Stimulated activated CD4-positive, alpha-beta T cell treated with anti-CD3 and anti-CD28 coated beads, Interleukin-4, amount 100 ng/mL, for 24 hours (primary cell): ENCODE results near the gene BTD.

Experiments
- DNase-seq: peaks from one replicate; pipeline ENCODE4 v3.0.0-alpha.2; 2020

Gene BTD

DNA sequence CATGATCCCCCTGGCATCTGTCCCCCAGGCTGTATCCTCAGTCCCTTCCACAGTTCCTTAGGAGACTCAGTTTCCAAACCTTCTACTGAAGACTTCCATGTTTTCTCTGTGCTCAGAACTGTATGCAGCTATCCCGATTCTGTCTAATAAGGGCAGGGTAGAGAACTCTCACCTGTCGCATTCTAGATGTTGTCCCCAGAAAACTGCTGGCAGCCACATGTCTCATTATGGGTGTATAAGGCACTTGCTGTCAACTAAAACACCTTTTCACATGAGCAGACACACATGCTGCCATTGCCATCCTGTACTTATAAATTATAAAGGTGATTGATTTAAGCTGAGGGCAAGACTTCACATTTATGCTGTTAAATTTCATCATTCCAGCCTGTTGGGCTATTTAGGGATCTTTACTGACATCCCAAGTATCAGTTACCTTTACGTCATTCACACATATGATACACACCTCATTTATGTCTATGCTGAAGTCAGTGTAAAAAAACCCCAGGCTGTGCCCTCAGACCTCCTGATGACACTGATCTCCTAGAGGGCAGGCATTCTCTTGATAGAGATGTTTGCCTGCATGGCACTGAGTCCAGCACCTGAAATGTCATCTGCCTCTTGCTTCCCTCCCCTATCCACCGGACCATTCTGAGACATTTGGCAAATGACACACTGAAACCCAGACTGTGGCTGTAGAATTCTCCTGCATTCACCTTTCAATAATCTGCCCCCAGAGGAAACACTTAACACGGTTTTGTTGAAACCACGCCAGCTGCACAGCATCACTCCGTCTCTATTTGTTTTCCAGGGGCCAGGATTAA lies 35.8 kb downstream of the BTD start:
- no peak for DNase-seq

- DNase-seq: no peak
These were observed 36.8 kb downstream of the BTD start for GRCh38 chr3:15638193-15638890.

- no peak for DNase-seq
These were observed 37.3 kb downstream of the BTD start for GRCh38 chr3:15638891-15639262.

GRCh38 chr3:15645246-15645645 lies 43.7 kb downstream of the BTD start:
- DNase-seq: no peak

- DNase-seq: no peak
These were observed 44.4 kb downstream of the BTD start for GRCh38 chr3:15645740-15646501.

DNA sequence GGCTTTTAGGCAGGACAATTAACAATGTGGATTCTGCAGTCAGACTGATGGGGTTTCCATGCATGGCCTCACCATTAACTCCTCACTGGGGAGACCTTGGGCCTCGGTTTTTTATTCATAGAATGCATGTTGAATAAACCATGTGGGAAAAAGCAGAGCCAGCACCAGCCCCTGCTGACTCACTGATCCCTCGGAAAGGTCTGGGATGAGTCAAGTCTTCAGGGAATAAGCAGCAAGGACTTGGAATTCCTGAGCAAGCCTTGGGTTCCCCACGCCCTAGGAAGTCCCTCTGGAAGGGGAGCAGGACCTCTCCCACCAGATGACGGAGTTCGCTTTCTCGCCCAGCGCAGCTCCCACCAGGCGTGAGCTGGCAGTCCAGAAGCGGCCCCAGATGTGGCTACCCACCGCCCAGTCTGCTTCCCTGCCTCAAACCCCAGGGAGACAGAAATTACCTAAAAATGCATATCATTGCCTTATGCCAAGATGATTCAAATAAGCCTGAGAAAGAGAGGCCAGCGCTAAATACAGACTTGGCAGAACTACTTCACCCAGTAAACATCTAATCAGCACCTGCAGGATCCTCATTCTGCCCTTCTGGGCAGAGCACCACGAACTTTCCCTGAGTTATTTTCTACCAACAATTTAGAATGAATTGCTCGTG lies 45.4 kb downstream of the BTD start:
- no peak for DNase-seq

GRCh38 chr3:15647611-15648167 lies 46.1 kb downstream of the BTD start:
- peak; percentile 56 for DNase-seq

GRCh38 chr3:15649341-15649740 lies 47.8 kb downstream of the BTD start:
- no peak for DNase-seq

- no peak for DNase-seq
These were observed 48.3 kb downstream of the BTD start for GRCh38 chr3:15649858-15650257.

- no peak for DNase-seq
These were observed 49.9 kb downstream of the BTD start for GRCh38 chr3:15651396-15651795.

DNA sequence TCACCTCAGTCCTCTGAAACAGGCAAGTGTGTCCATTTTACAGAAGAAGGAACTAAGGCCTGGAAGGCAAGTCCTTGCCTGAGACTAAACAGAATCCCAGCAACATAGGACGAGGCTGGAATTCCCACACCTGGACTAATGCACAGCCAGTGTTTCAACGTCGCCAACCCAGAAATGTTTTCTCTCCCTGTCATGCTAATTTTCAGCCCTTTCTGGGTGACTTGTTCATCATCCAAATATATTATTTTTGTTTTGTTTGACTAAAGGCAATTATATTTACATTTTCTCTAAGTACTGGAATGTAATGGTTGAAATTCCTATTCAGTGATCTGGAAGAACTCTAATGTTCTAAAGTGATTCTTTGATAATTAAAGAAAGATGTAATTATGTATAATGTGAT lies 51.8 kb downstream of the BTD start:
- DNase-seq: no peak

- no peak for DNase-seq
These were observed 52.6 kb downstream of the BTD start for GRCh38 chr3:15654127-15654526.

DNA sequence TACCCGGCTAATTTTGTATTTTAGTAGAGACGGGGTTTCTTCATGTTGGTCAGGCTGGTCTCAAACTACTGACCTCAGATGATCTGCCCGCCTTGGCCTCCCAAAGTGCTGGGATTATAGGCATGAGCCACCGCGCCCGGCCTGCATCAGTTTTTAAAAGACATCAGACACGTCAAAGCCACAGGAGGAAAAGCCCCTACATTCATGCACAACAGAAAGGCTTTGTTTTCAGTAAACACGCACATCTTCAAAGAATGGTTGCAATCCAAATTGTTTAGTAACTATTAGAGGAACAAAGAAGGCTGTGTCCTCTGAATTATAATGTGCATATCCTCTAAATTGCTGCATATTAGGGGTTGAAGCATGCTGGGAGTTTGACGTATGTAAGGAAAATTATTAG lies 53.3 kb downstream of the BTD start:
- no peak for DNase-seq

GRCh38 chr3:15656342-15656741 lies 54.8 kb downstream of the BTD start:
- no peak for DNase-seq

DNA sequence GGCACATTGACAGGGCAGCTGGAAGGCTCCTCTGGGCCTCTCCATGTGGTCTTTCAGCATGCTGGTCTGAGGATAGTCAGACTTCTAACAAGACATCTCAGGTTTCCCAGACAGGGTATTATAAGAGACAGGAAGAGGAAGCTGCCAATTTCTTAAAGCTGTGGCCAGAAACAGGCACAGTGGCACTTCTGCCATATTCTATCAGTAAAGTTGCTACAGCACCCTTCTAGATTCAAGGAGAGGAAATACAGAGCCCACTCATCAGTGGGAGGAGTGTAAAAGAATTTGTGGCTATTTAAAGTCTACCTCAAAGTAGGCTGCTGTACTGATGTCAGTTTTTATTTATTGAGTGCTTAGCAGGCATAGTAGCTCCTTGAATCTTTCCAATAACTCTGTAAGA lies 55.5 kb downstream of the BTD start:
- no peak for DNase-seq

DNA sequence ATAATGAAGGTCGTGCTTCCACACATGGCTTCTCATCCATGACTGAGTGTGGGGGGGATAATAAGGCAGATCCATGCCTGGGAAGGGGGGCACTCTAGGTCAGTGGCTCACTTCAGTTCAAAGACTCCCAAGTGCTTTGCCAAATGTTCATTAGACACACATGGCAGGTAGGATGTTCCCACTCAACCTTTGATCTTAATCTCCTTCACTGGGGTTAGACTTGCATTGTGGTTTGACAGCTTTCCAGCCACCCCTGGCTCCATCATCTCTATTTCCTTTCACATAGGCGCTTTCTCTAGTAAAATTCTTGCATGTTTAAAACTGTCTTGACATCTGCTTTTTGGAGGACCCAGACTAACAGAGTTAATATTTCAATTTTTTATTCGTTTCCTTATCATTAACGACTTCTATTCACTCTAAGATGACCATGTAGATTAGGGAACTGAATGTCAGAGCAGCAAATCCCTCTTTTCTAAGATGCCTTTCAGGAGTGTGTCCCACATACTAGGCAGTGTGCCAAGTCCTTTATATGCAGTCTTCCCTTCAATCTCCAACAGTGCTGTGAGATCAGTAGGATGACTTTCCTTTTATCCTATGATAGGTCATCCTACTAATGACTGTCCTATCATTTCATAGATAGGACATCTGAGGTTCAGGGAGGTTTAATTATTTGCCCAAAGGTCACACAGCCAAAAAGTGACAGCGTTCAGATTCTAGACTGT lies 57.9 kb downstream of the BTD start:
- no peak for DNase-seq

DNA sequence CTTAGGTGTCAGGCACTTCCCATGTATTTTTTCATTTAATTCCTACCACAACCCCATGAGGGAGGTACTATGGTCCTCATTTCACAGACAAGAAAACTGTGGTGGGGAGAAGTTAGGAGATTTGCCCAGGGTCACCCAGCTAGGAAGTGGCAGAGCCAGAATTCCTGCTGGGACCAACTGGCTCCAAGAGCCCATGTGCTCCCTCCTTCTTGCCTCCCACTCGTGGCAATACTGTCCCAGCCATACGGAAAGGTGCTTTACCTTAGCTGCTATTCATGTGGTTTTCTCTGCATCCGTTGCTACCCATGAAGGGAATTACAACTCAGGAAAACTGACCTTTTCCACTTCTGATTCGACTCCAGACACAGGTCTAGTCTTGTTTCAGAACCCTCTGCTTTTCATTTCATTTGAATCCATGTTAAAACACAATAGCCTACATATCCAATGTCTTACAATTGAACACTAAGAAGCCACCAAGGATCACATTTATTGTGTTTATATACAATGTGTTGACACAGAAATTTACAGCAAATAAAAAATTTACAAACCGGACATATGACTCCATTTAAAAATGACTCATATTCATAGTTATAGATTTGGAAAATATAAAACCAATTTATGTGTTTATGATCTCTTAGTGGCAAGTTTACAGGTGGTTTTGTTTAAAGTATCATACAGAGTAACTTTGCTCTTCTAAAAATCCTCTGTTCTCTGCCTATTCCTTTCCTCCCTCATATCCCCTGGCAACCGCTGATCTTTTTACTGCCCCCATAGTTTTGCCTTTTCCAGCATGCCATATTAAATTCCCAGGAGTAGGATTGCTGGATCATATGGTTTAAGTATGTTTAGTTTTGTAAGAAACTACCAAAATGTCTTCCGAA lies 58.8 kb downstream of the BTD start:
- DNase-seq: no peak

DNA sequence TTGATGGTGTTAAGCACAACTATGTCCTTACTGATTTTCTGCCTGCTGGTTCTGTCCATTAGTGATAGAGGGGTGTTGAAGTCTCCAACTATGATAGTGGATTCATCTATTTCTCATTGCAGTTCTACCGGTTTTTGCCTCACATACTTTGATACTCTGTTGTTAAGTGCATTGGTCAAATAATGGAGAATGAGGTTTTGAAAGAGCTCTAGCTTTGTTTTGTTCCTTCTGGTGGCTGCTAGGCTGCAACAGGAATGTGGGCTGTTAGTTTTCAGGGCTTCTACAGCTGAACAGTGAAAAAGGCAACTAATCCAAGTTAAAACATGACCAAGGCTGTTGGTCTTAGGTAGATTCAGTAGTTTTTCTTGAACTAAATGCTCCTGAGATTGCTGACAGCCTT lies 62.6 kb downstream of the BTD start:
- DNase-seq: no peak

- no peak for DNase-seq
These were observed 64.1 kb downstream of the BTD start for GRCh38 chr3:15665510-15666150.

- no peak for DNase-seq
These were observed 64.7 kb downstream of the BTD start for GRCh38 chr3:15666277-15666676.

DNA sequence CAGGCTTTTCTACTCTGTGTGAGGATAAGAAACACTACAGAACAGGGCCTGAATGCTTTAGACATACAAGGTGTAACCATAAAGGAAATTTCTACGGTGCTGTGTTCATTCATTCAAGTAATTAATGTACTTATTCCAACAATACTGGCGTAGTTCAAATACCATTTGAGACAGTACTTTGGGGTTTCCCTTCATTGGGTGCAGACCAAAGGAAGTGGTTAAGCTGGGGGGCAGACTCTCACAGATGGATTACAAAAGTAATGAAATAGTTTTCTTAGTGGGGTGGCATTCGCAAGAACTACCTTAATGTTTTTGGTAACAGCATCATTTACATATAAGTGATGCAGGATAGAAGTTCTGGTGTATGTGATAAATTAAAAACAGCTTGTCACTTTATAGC lies 65.9 kb downstream of the BTD start:
- peak; percentile 14 for DNase-seq
